Measurements from ENCODE around the gene HELQ. TPM values are rescaled to one million over a fixed set of nuclear protein-coding genes. Genes with fewer than 3 reads are reported as not detected.
A peak's percentile ranks its signal among the peaks of the same experiment; 100 is the strongest.

The HELQ gene
- total RNA-seq, 1 experiment from 2014 or later, result 11.6 TPM

- POLR2A ChIA-PET, result no interaction called here
These were observed 84.4 kb downstream of the HELQ start for GRCh38 chr4:83371235-83371634.

GRCh38 chr4:83370640-83370906 is 85.0 kb downstream of the HELQ start:
- CTCF ChIA-PET, result no interaction called here
- Mint-ChIP-seq H3K9me3 (ENCODE audit: unreplicated experiment) (no peaks in the 10 kb centered on the region), H3K27ac (ENCODE audit: unreplicated experiment) (peak overlapping the region; percentile 8), H3K4me3 (ENCODE audit: unreplicated experiment) (no peak overlapping the region), H3K36me3 (ENCODE audit: insufficient read depth, unreplicated experiment) (no peaks in the 10 kb centered on the region), H3K4me1 (ENCODE audit: low read depth, unreplicated experiment) (no peaks in the 10 kb centered on the region), H3K27me3 (ENCODE audit: insufficient read depth, unreplicated experiment) (no peaks in the 10 kb centered on the region)
- DNase-seq, result no peak
- no TSS peak for BruUV-seq (replicated peaks)
- no peaks in the 10 kb centered on the region for H3K9me3 ChIP-seq
- intact Hi-C loops (cut with micrococcal nuclease; ENCODE audit: unreplicated experiment), result loop anchor here (1.0 to 2.0 kb wide), 2 partner anchors 85 to 270 kb away; partner anchors contain the start of gene HELQ
- no peaks in the 10 kb centered on the region for H3K27me3 ChIP-seq (replicated peaks; ENCODE audit: control insufficient read depth, insufficient read depth, low read length)
- H3K4me3 ChIP-seq (ENCODE audit: low read depth, low read length), result no peak overlapping the region
- no peaks in the 10 kb centered on the region; the same call in 1 of the 2 replicates for H3K4me1 ChIP-seq
- TF ChIP-seq CTCF (IDR thresholded peaks at IDR 0.05; ENCODE audit: insufficient read depth in 1 of 2, low read depth in 1 of 2, low read length in 1 of 2, severe bottlenecking in 1 of 2, unreplicated experiment in 1 of 2), result no peak
- POLR2A ChIA-PET, result no interaction called here
- no peaks in the 10 kb centered on the region for H3K36me3 ChIP-seq (ENCODE audit: control insufficient read depth, insufficient read depth, low read length)

More at GRCh38 chr4:83371235-83371634, 84.4 kb downstream of the HELQ start:
- H3K36me3 ChIP-seq (ENCODE audit: control insufficient read depth, insufficient read depth, low read length), result no peaks in the 10 kb centered on the region
- H3K4me1 Mint-ChIP-seq (ENCODE audit: low read depth, unreplicated experiment), result no peaks in the 10 kb centered on the region
- H3K4me1 ChIP-seq, result no peaks in the 10 kb centered on the region; the same call in 1 of the 2 replicates
- intact Hi-C loops (cut with micrococcal nuclease; ENCODE audit: unreplicated experiment), result loop anchor here (2.0 kb wide), 1 partner anchor 270 kb away; no protein-coding TSS in a partner anchor
- no peaks in the 10 kb centered on the region for H3K27me3 Mint-ChIP-seq (ENCODE audit: insufficient read depth, unreplicated experiment)
- BruUV-seq (replicated peaks), result no TSS peak
- H3K4me3 ChIP-seq (ENCODE audit: low read depth, low read length), result no peak overlapping the region
- no peak overlapping the region for H3K4me3 Mint-ChIP-seq (ENCODE audit: unreplicated experiment)
- DNase-seq, result no peak
- no peaks in the 10 kb centered on the region for H3K27me3 ChIP-seq (replicated peaks; ENCODE audit: control insufficient read depth, insufficient read depth, low read length)
- CTCF ChIA-PET, result no interaction called here
- H3K9me3 Mint-ChIP-seq (ENCODE audit: unreplicated experiment), result peaks cover 7% of the 10 kb centered on the region
- no peaks in the 10 kb centered on the region for H3K9me3 ChIP-seq
- H3K27ac Mint-ChIP-seq (ENCODE audit: unreplicated experiment), result peak overlapping the region; percentile 8
- TF ChIP-seq CTCF (IDR thresholded peaks at IDR 0.05; ENCODE audit: insufficient read depth in 1 of 2, low read depth in 1 of 2, low read length in 1 of 2, severe bottlenecking in 1 of 2, unreplicated experiment in 1 of 2), result no peak
- no peaks in the 10 kb centered on the region for H3K36me3 Mint-ChIP-seq (ENCODE audit: insufficient read depth, unreplicated experiment)

- POLR2A ChIA-PET, result interaction anchor here (1.0 kb wide), 1 partner anchor 86 kb away, joined by 3 read pairs; the partner anchor contains the start of gene COQ2
- no peaks in the 10 kb centered on the region for H3K4me1 Mint-ChIP-seq (ENCODE audit: low read depth, unreplicated experiment)
- Histone ChIP-seq H3K27me3 (replicated peaks; ENCODE audit: control insufficient read depth, insufficient read depth, low read length) (no peaks in the 10 kb centered on the region), H3K36me3 (ENCODE audit: control insufficient read depth, insufficient read depth, low read length) (no peaks in the 10 kb centered on the region), H3K4me1 (no peaks in the 10 kb centered on the region; the same call in 1 of the 2 replicates), H3K4me3 (ENCODE audit: low read depth, low read length) (no peak overlapping the region), H3K9me3 (no peaks in the 10 kb centered on the region)
- no peaks in the 10 kb centered on the region for H3K27me3 Mint-ChIP-seq (ENCODE audit: insufficient read depth, unreplicated experiment)
- no peaks in the 10 kb centered on the region for H3K36me3 Mint-ChIP-seq (ENCODE audit: insufficient read depth, unreplicated experiment)
- TF ChIP-seq CTCF (IDR thresholded peaks at IDR 0.05; ENCODE audit: insufficient read depth in 1 of 2, low read depth in 1 of 2, low read length in 1 of 2, severe bottlenecking in 1 of 2, unreplicated experiment in 1 of 2), result no peak
- CTCF ChIA-PET, result no interaction called here
- H3K9me3 Mint-ChIP-seq (ENCODE audit: unreplicated experiment), result no peaks in the 10 kb centered on the region
- no peak overlapping the region for H3K4me3 Mint-ChIP-seq (ENCODE audit: unreplicated experiment)
- intact Hi-C loops (cut with micrococcal nuclease; ENCODE audit: unreplicated experiment), result loop anchor here (1.0 to 2.0 kb wide), 2 partner anchors 85 to 271 kb away; partner anchors contain the start of gene HELQ
- no peak overlapping the region for H3K27ac Mint-ChIP-seq (ENCODE audit: unreplicated experiment)
- no TSS peak for BruUV-seq (replicated peaks)
- peak in 1 of 2 experiments; percentile 9 for DNase-seq
These were observed 85.6 kb downstream of the HELQ start for GRCh38 chr4:83369831-83370639.

Measured in Caco-2 (cell line).